A673 (cell line): ENCODE data around the gene PROSER2. TPM values are rescaled to one million over a fixed set of nuclear protein-coding genes. Genes with fewer than 3 reads are reported as not detected.
A peak's percentile ranks its signal among the peaks of the same experiment; 100 is the strongest.

Experiments
- BruUV-seq: library from RNA; stranded (reverse); fragments of 400-500 nt; replicated peaks from 2 replicates; lab custom pipeline; 2021; lab: Mats Ljungman, UMichigan
- CTCF ChIA-PET: fragments of 300-600 bp; sonication (Branson Sonifier 250); formaldehyde crosslinking; loops from one replicate; lab custom pipeline; 2022; ENCODE audit warnings: antibody characterized with exemption; lab: Charles Lee
- POLR2A ChIA-PET: fragments of 300-600 bp; sonication (Branson Sonifier 250); formaldehyde crosslinking; loops from one replicate; lab custom pipeline; 2022; ENCODE audit warnings: antibody characterized with exemption; ENCODE audit not compliant: low non-redundant PET; lab: Charles Lee
- DNase-seq: peaks from one replicate; pipeline ENCODE4 v3.0.0-alpha.2; 2015; ENCODE audit warnings: low spot score
- H3K27ac ChIP-seq: fragments of 200-600 bp; sonication (generic); 2 replicates; pipeline ENCODE4 v1.5.1; 2016; ENCODE audit warnings: mixed run types, low read depth, mild to moderate bottlenecking, mixed read lengths, antibody characterized with exemption, low read length; ENCODE audit not compliant: poor library complexity, severe bottlenecking
- H3K27me3 ChIP-seq: fragments of 200-600 bp; sonication (generic); replicated peaks from 2 replicates; pipeline ENCODE4 v1.6.1; 2017; ENCODE audit warnings: mixed run types, low read depth, mild to moderate bottlenecking, mixed read lengths, antibody characterized with exemption, low read length; ENCODE audit not compliant: insufficient read depth, poor library complexity
- H3K36me3 ChIP-seq: fragments of 200-600 bp; sonication (generic); 2 replicates; pipeline ENCODE4 v1.6.1; 2016; ENCODE audit warnings: mixed run types, mild to moderate bottlenecking, mixed read lengths, antibody characterized with exemption, low read length; ENCODE audit not compliant: insufficient read depth, poor library complexity, severe bottlenecking
- H3K4me1 ChIP-seq: fragments of 200-600 bp; sonication (generic); 2 replicates; pipeline ENCODE4 v1.6.1; 2017; ENCODE audit warnings: mixed run types, mild to moderate bottlenecking, mixed read lengths, antibody characterized with exemption, low read length; ENCODE audit not compliant: insufficient read depth, poor library complexity, severe bottlenecking
- H3K4me3 ChIP-seq: fragments of 200-600 bp; sonication (generic); 2 replicates; pipeline ENCODE4 v1.5.1; 2016; ENCODE audit warnings: low read depth, mixed run types, mild to moderate bottlenecking, mixed read lengths, low read length; ENCODE audit not compliant: poor library complexity, severe bottlenecking
- H3K9me3 ChIP-seq: fragments of 200-600 bp; sonication (generic); 2 replicates; pipeline ENCODE4 v1.6.1; 2016; ENCODE audit warnings: mixed run types, low read depth, mild to moderate bottlenecking, mixed read lengths, antibody characterized with exemption, low read length; ENCODE audit not compliant: poor library complexity, severe bottlenecking
- EZH2 ChIP-seq: fragments of 200-600 bp; sonication (generic); IDR thresholded peaks from 2 replicates; pipeline ENCODE4 v1.6.1; 2017; ENCODE audit warnings: borderline replicate concordance, low read depth, mild to moderate bottlenecking, mixed read lengths, antibody characterized with exemption, low read length; ENCODE audit not compliant: poor library complexity, severe bottlenecking
- intact Hi-C: fragments of 100-400 bp; cut with micrococcal nuclease; formaldehyde crosslinking; loops from one replicate; pipeline ENCODE4 v1.10.0; 2022; ENCODE audit not compliant: unreplicated experiment
- total RNA-seq: library from RNA; stranded (reverse); gene quantifications from 2 replicates; pipeline ENCODE4 v1.2.3, GENCODE V29; 2021
- TF ChIP-seq, protein P1 (sequence below): fragments of 300-800, 200-600 bp; sonication (generic); conservative IDR thresholded peaks from 2 replicates; pipeline ENCODE4 v1.5.1; 2017; ENCODE audit warnings: low read depth, mild to moderate bottlenecking, antibody characterized with exemption, low read length, moderate library complexity, mixed read lengths

Gene PROSER2
- total RNA-seq, 1 experiment from 2014 or later = 40.4 TPM

DNA sequence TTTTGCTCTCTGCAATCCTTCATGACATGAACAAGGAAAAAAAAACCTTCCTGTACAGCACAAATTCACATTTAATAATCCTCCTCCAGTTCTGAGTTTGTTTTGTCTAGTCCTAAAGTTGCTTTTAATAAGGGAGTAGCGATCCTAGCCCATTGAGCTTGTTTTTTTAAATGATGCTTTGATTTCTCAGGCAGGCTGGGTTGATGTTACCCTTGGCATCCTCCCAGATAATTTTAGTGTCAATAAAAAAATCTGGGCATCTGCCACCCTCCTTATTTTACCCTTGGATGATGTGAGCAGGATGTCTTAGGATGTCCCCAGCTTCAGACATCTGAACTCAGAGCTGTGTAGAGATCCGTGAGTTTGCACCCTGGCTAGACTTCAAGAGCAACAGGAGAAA lies 33.9 kb upstream of the PROSER2 start:
- intact Hi-C loops = loop anchor here (5.0 kb wide), 1 partner anchor 33 kb away; the partner anchor contains the start of gene PROSER2
- Histone ChIP-seq H3K9me3 (no peaks in the 10 kb centered on the region), H3K36me3 (no peaks in the 10 kb centered on the region), H3K27ac (no peak overlapping the region), H3K4me1 (peaks cover 16% of the 10 kb centered on the region), H3K27me3 (no peaks in the 10 kb centered on the region), H3K4me3 (no peak overlapping the region)
- no peak for TF ChIP-seq EZH2
- TF ChIP-seq, protein P1, sequence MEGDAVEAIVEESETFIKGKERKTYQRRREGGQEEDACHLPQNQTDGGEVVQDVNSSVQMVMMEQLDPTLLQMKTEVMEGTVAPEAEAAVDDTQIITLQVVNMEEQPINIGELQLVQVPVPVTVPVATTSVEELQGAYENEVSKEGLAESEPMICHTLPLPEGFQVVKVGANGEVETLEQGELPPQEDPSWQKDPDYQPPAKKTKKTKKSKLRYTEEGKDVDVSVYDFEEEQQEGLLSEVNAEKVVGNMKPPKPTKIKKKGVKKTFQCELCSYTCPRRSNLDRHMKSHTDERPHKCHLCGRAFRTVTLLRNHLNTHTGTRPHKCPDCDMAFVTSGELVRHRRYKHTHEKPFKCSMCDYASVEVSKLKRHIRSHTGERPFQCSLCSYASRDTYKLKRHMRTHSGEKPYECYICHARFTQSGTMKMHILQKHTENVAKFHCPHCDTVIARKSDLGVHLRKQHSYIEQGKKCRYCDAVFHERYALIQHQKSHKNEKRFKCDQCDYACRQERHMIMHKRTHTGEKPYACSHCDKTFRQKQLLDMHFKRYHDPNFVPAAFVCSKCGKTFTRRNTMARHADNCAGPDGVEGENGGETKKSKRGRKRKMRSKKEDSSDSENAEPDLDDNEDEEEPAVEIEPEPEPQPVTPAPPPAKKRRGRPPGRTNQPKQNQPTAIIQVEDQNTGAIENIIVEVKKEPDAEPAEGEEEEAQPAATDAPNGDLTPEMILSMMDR = no peak
- no TSS peak for BruUV-seq
- DNase-seq = no peak
- CTCF ChIA-PET = no interaction called here
- POLR2A ChIA-PET = interaction anchor here (0.6 kb wide), 1 partner anchor 42 kb away, joined by 3 read pairs; no protein-coding TSS in a partner anchor

DNA sequence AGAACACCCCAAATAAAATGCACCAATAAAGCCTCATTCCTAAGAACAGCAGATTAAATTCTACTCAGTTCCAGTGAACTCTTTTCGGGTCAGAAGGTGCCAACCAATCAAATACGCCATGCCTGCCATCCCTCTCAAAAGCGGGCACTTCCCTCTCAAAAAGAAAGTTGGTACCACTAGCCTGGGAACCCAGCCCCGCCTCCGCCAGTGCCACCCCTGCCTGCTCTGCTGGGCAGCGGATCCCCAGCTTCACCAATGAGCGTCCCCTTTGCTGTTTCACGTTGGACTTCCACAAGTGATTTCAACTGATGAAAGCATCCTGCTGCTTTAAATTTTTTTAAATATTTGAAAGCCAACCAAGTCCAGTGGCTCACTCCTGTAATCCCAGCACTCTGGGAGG lies 33.2 kb upstream of the PROSER2 start:
- ChIA-PET CTCF (interaction anchor here (0.6 kb wide), 1 partner anchor 37 kb away, joined by 3 read pairs; no protein-coding TSS in a partner anchor), POLR2A (interaction anchor here (0.6 kb wide), 1 partner anchor 42 kb away, joined by 3 read pairs; no protein-coding TSS in a partner anchor)
- intact Hi-C loops = loop anchor here (5.0 to 10.0 kb wide), 2 partner anchors 32 to 85 kb away; partner anchors contain the start of gene PROSER2
- H3K27ac ChIP-seq = no peak overlapping the region
- no peaks in the 10 kb centered on the region for H3K27me3 ChIP-seq
- H3K9me3 ChIP-seq = no peaks in the 10 kb centered on the region
- no TSS peak for BruUV-seq
- H3K4me3 ChIP-seq = no peak overlapping the region
- peaks cover 20% of the 10 kb centered on the region for H3K4me1 ChIP-seq
- no peaks in the 10 kb centered on the region for H3K36me3 ChIP-seq
- TF ChIP-seq, protein P1 = no peak
- no peak for TF ChIP-seq EZH2
- DNase-seq = no peak

DNA sequence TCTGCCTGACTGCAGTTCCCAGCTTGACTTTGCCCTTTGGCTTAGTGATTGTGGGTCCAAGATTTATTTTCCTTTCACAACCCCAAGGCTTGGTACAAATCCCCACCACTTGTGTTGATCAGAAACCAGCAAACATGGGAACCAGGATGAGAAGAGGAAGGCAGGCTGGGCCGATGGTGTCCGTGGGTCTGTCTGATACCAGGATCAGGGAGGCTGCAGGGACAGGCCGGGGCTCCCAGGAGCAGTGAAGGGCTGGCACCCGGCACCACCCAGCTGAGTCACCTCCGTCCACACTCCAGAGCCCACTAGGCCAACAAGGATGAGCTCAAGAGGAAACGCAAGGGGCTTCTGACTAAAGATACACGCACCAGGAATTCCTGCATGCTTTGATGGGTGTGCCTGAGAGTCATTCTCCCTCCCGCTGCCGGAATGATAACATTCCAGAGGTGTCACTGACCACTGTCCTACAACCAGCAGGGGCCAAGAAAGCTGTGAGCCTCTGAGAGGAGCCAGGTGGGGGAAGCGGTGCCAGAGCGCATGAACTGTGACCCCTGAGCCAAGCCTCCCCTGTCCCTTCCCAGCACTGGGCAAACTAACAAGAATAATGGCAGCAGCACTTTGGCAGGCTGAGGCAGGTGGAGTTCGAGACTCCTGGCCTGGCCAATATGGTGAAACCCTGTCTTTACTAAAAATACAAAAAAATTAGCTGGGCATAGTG lies 29.2 kb upstream of the PROSER2 start:
- no TSS peak for BruUV-seq
- H3K27ac ChIP-seq = peak overlapping the region; percentile 48
- no peak for TF ChIP-seq EZH2
- TF ChIP-seq, protein P1 = no peak
- H3K9me3 ChIP-seq = no peaks in the 10 kb centered on the region
- H3K36me3 ChIP-seq = no peaks in the 10 kb centered on the region
- ChIA-PET POLR2A (no interaction called here), CTCF (no interaction called here)
- no peak overlapping the region for H3K4me3 ChIP-seq
- no peak for DNase-seq
- peaks cover 52% of the 10 kb centered on the region for H3K4me1 ChIP-seq
- intact Hi-C loops = loop anchor here (10.0 kb wide), 1 partner anchor 81 kb away; no protein-coding TSS in a partner anchor
- no peaks in the 10 kb centered on the region for H3K27me3 ChIP-seq
